ENCODE measurements around the gene BIN2. TPM values are rescaled to one million over a fixed set of nuclear protein-coding genes. Genes with fewer than 3 reads are reported as not detected.
A peak's percentile ranks its signal among the peaks of the same experiment; 100 is the strongest.

Gene BIN2
- total and polyA plus RNA-seq, 2 experiments from 2014 or later, result not detected

DNA sequence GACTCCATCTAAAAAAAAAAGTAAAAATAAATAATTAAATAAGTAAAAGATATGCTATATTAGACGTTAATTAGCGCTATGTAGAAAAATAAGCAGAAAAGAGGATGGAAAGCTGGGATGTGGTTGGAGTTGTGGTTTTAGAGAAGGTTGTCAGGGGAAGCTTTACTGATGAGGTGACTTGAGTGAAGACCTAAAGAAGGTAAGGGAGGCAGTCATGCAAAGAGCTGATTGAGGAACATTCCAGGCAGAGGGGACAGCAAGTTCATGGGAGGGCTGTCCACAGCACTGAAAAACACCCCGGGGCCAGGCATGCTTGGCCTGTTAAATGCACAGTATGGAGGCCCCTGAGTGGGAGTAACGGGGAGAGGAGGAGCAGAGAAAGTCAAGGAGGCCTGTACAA, 69.4 kb downstream of the BIN2 start:
- Histone ChIP-seq H3K27ac (ENCODE audit: low read depth) (no peak overlapping the region), H3K27me3 (ENCODE audit: insufficient read depth) (no peaks in the 10 kb centered on the region), H3K4me3 (no peak overlapping the region), H3K9me2 (ENCODE audit: insufficient read depth) (no peaks in the 10 kb centered on the region), H3K4me2 (no peak overlapping the region), H3K79me2 (replicated peaks; ENCODE audit: insufficient read depth) (no peaks in the 10 kb centered on the region; the same call in 1 of the 2 replicates), H3K4me1 (ENCODE audit: insufficient read depth) (no peaks in the 10 kb centered on the region), H3K36me3 (ENCODE audit: insufficient read depth) (no peaks in the 10 kb centered on the region), H4K20me1 (replicated peaks; ENCODE audit: insufficient read depth) (no peaks in the 10 kb centered on the region), H3F3A (replicated peaks; ENCODE audit: low read depth) (no peaks in the 10 kb centered on the region), H2AFZ (no peak overlapping the region)
- ATAC-seq (no peak), DNase-seq (ENCODE audit: low spot score) (no peak)
- Mint-ChIP-seq H3K27me3 (ENCODE audit: insufficient read depth, low read depth, poor library complexity) (no peaks in the 10 kb centered on the region), H3K4me1 (peaks cover 9% of the 10 kb centered on the region; the same call in 2 of the 3 replicates), H3K4me3 (no peak overlapping the region), H3K9me3 (no peaks in the 10 kb centered on the region), H3K27ac (no peak overlapping the region), H3K36me3 (ENCODE audit: low read depth) (no peaks in the 10 kb centered on the region)
- TF ChIP-seq STAT1 (IDR thresholded peaks at IDR 0.05; ENCODE audit: unreplicated experiment), result no peak

DNA sequence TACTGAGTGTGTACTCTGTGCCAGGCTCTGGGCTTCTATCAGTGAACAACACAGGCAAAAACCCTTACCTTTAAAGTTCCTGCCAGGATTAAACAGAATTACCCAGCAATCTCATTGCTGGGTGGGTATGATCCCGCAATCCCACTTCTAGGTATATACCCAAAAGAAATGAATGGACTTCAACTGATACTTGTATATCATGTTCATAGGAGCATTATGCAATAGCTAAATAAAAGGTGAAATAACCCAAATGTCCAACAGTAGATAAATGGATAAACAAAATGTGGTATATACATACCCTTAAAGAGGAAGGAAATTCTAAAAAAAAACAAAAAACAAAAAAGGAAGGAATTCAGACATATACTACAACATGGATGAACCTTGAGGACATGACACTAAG, 70.7 kb downstream of the BIN2 start:
- TF ChIP-seq, protein P1, sequence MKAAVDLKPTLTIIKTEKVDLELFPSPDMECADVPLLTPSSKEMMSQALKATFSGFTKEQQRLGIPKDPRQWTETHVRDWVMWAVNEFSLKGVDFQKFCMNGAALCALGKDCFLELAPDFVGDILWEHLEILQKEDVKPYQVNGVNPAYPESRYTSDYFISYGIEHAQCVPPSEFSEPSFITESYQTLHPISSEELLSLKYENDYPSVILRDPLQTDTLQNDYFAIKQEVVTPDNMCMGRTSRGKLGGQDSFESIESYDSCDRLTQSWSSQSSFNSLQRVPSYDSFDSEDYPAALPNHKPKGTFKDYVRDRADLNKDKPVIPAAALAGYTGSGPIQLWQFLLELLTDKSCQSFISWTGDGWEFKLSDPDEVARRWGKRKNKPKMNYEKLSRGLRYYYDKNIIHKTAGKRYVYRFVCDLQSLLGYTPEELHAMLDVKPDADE (IDR thresholded peaks at IDR 0.05), result no peak
- TF ChIP-seq EZH2phosphoT487 (IDR thresholded peaks at IDR 0.05; ENCODE audit: unreplicated experiment), result no peak
- no peak for TF ChIP-seq EZH2 (IDR thresholded peaks at IDR 0.05; ENCODE audit: low read depth, unreplicated experiment)
- no peak for TF ChIP-seq JUNB (IDR thresholded peaks at IDR 0.05; ENCODE audit: unreplicated experiment)
- TF ChIP-seq ZNF114 (CRISPR knock-in tag; IDR thresholded peaks at IDR 0.05), result no peak
- TF ChIP-seq STAT1 (IDR thresholded peaks at IDR 0.05; ENCODE audit: unreplicated experiment), result no peak
- TF ChIP-seq ZNF331 (CRISPR knock-in tag; IDR thresholded peaks at IDR 0.05; ENCODE audit: low read depth), result no peak
- TF ChIP-seq, protein P2, sequence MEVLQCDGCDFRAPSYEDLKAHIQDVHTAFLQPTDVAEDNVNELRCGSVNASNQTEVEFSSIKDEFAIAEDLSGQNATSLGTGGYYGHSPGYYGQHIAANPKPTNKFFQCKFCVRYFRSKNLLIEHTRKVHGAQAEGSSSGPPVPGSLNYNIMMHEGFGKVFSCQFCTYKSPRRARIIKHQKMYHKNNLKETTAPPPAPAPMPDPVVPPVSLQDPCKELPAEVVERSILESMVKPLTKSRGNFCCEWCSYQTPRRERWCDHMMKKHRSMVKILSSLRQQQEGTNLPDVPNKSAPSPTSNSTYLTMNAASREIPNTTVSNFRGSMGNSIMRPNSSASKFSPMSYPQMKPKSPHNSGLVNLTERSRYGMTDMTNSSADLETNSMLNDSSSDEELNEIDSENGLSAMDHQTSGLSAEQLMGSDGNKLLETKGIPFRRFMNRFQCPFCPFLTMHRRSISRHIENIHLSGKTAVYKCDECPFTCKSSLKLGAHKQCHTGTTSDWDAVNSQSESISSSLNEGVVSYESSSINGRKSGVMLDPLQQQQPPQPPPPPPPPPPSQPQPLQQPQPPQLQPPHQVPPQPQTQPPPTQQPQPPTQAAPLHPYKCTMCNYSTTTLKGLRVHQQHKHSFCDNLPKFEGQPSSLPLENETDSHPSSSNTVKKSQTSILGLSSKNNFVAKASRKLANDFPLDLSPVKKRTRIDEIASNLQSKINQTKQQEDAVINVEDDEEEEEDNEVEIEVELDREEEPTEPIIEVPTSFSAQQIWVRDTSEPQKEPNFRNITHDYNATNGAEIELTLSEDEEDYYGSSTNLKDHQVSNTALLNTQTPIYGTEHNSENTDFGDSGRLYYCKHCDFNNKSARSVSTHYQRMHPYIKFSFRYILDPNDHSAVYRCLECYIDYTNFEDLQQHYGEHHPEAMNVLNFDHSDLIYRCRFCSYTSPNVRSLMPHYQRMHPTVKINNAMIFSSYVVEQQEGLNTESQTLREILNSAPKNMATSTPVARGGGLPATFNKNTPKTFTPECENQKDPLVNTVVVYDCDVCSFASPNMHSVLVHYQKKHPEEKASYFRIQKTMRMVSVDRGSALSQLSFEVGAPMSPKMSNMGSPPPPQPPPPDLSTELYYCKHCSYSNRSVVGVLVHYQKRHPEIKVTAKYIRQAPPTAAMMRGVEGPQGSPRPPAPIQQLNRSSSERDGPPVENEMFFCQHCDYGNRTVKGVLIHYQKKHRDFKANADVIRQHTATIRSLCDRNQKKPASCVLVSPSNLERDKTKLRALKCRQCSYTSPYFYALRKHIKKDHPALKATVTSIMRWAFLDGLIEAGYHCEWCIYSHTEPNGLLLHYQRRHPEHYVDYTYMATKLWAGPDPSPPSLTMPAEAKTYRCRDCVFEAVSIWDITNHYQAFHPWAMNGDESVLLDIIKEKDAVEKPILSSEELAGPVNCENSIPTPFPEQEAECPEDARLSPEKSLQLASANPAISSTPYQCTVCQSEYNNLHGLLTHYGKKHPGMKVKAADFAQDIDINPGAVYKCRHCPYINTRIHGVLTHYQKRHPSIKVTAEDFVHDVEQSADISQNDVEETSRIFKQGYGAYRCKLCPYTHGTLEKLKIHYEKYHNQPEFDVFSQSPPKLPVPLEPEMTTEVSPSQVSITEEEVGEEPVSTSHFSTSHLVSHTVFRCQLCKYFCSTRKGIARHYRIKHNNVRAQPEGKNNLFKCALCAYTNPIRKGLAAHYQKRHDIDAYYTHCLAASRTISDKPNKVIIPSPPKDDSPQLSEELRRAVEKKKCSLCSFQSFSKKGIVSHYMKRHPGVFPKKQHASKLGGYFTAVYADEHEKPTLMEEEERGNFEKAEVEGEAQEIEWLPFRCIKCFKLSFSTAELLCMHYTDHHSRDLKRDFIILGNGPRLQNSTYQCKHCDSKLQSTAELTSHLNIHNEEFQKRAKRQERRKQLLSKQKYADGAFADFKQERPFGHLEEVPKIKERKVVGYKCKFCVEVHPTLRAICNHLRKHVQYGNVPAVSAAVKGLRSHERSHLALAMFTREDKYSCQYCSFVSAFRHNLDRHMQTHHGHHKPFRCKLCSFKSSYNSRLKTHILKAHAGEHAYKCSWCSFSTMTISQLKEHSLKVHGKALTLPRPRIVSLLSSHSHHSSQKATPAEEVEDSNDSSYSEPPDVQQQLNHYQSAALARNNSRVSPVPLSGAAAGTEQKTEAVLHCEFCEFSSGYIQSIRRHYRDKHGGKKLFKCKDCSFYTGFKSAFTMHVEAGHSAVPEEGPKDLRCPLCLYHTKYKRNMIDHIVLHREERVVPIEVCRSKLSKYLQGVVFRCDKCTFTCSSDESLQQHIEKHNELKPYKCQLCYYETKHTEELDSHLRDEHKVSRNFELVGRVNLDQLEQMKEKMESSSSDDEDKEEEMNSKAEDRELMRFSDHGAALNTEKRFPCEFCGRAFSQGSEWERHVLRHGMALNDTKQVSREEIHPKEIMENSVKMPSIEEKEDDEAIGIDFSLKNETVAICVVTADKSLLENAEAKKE (CRISPR knock-in tag; IDR thresholded peaks at IDR 0.05), result no peak
- no peak for TF ChIP-seq POLR2AphosphoS5 (IDR thresholded peaks at IDR 0.05; ENCODE audit: low read depth)
- TF ChIP-seq, protein P3, sequence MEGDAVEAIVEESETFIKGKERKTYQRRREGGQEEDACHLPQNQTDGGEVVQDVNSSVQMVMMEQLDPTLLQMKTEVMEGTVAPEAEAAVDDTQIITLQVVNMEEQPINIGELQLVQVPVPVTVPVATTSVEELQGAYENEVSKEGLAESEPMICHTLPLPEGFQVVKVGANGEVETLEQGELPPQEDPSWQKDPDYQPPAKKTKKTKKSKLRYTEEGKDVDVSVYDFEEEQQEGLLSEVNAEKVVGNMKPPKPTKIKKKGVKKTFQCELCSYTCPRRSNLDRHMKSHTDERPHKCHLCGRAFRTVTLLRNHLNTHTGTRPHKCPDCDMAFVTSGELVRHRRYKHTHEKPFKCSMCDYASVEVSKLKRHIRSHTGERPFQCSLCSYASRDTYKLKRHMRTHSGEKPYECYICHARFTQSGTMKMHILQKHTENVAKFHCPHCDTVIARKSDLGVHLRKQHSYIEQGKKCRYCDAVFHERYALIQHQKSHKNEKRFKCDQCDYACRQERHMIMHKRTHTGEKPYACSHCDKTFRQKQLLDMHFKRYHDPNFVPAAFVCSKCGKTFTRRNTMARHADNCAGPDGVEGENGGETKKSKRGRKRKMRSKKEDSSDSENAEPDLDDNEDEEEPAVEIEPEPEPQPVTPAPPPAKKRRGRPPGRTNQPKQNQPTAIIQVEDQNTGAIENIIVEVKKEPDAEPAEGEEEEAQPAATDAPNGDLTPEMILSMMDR (conservative IDR thresholded peaks at IDR 0.05; ENCODE audit: low read depth in 2 of 2), result no peak
- Histone ChIP-seq H3F3A (replicated peaks; ENCODE audit: low read depth) (no peaks in the 10 kb centered on the region), H3K9me2 (ENCODE audit: insufficient read depth) (no peaks in the 10 kb centered on the region), H3K79me2 (replicated peaks; ENCODE audit: insufficient read depth) (no peaks in the 10 kb centered on the region; the same call in 1 of the 2 replicates), H3K4me3 (no peak overlapping the region), H3K4me1 (ENCODE audit: insufficient read depth) (peaks cover 2% of the 10 kb centered on the region), H3K36me3 (ENCODE audit: insufficient read depth) (no peaks in the 10 kb centered on the region), H3K27ac (ENCODE audit: low read depth) (no peak overlapping the region), H4K20me1 (replicated peaks; ENCODE audit: insufficient read depth) (no peaks in the 10 kb centered on the region), H3K4me2 (no peak overlapping the region), H2AFZ (no peak overlapping the region), H3K27me3 (ENCODE audit: insufficient read depth) (no peaks in the 10 kb centered on the region)
- H3K27ac Mint-ChIP-seq, result peak overlapping the region; percentile 84; the same call in 1 of the 2 replicates
- ATAC-seq (no peak), DNase-seq (ENCODE audit: low spot score) (no peak)
- H3K4me3 Mint-ChIP-seq, result no peak overlapping the region
- peaks cover 12% of the 10 kb centered on the region for H3K4me1 Mint-ChIP-seq
- no peaks in the 10 kb centered on the region for H3K36me3 Mint-ChIP-seq (ENCODE audit: low read depth)
- peaks cover 2% of the 10 kb centered on the region for H3K27me3 Mint-ChIP-seq (ENCODE audit: insufficient read depth, low read depth, poor library complexity)
- no peaks in the 10 kb centered on the region for H3K9me3 Mint-ChIP-seq

Measured in GM23338 (cell line).